HTR-8/SVneo (cell line): Measurements from ENCODE around the gene CHD9NB.
"Not testable (repeated sequence)": the region's sequence is repeated elsewhere in the genome, so short reads cannot be mapped to it uniquely, and the experiment has no call there.

ENCODE experiments used
- DNase-seq: peaks from one replicate; pipeline ENCODE4 v3.0.0; 2011; ENCODE audit warnings: low spot score, mixed read lengths; ENCODE audit not compliant: insufficient read length
- FAIRE-seq: peaks from 2 replicates; lab custom pipeline; 2011; peaks lifted over from hg19 to GRCh38; lab: Jason Lieb, UNC

The CHD9NB gene

GRCh38 chr16:53084746-53085334 is 32.1 kb upstream of the CHD9NB start:
- no peak for FAIRE-seq

GRCh38 chr16:53084141-53084541 is 31.4 kb upstream of the CHD9NB start:
- DNase-seq (no peak), FAIRE-seq (no peak)

More at GRCh38 chr16:53084746-53085334, 32.1 kb upstream of the CHD9NB start:
- DNase-seq: no peak

- DNase-seq: no peak
- no peak for FAIRE-seq
Observed at GRCh38 chr16:53083119-53083518, 30.4 kb upstream of the CHD9NB start.

- DNase-seq (no peak), FAIRE-seq (no peak)
Observed at GRCh38 chr16:53082509-53082908, 29.8 kb upstream of the CHD9NB start.

- FAIRE-seq (no peak), DNase-seq (no peak)
Observed at GRCh38 chr16:53081686-53082407, 29.1 kb upstream of the CHD9NB start.

- no peak for FAIRE-seq
- no peak for DNase-seq
Observed at GRCh38 chr16:53081032-53081424, 28.3 kb upstream of the CHD9NB start.

GRCh38 chr16:53080345-53081031 is 27.8 kb upstream of the CHD9NB start:
- FAIRE-seq (no peak), DNase-seq (peak; percentile 71)

- FAIRE-seq (no peak), DNase-seq (no peak)
Observed at GRCh38 chr16:53078765-53079485, 26.2 kb upstream of the CHD9NB start.

GRCh38 chr16:53078247-53078646 is 25.6 kb upstream of the CHD9NB start:
- DNase-seq: no peak
- FAIRE-seq: no peak

GRCh38 chr16:53075461-53075860 is 22.8 kb upstream of the CHD9NB start:
- FAIRE-seq: not testable (repeated sequence)

GRCh38 chr16:53074296-53074695 is 21.6 kb upstream of the CHD9NB start:
- not testable (repeated sequence) for FAIRE-seq, DNase-seq

More at GRCh38 chr16:53075461-53075860, 22.8 kb upstream of the CHD9NB start:
- DNase-seq: not testable (repeated sequence)

- DNase-seq (no peak), FAIRE-seq (no peak)
Observed at GRCh38 chr16:53073022-53073421, 20.3 kb upstream of the CHD9NB start.

GRCh38 chr16:53071748-53072301 is 19.1 kb upstream of the CHD9NB start:
- FAIRE-seq: no peak
- DNase-seq: no peak

GRCh38 chr16:53069772-53070171 is 17.1 kb upstream of the CHD9NB start:
- no peak for FAIRE-seq
- no peak for DNase-seq

- FAIRE-seq (no peak), DNase-seq (no peak)
Observed at GRCh38 chr16:53068423-53068833, 15.7 kb upstream of the CHD9NB start.

- no peak for DNase-seq
Observed at GRCh38 chr16:53067675-53068074, 15.0 kb upstream of the CHD9NB start.

GRCh38 chr16:53065461-53066061 is 12.9 kb upstream of the CHD9NB start:
- DNase-seq (no peak), FAIRE-seq (no peak)

More at GRCh38 chr16:53067675-53068074, 15.0 kb upstream of the CHD9NB start:
- FAIRE-seq: no peak

- FAIRE-seq: no peak
Observed at GRCh38 chr16:53064081-53064578, 11.4 kb upstream of the CHD9NB start.

GRCh38 chr16:53061701-53062159 is 9.0 kb upstream of the CHD9NB start:
- no peak for FAIRE-seq
- no peak for DNase-seq

More at GRCh38 chr16:53064081-53064578, 11.4 kb upstream of the CHD9NB start:
- DNase-seq: no peak
